Upper lobe of right lung (tissue), 1 donor: Measurements from ENCODE around the gene TMEM51. TPM values are rescaled to one million over a fixed set of nuclear protein-coding genes. Genes with fewer than 3 reads are reported as not detected.
A peak's percentile ranks its signal among the peaks of the same experiment; 100 is the strongest.

Source experiments
- ATAC-seq: fragments of 200-7000 bp; cut with Tn5 transposase; one replicate; pipeline ENCODE4 v1.9.1; 2020; ENCODE audit warnings: mild to moderate bottlenecking, moderate library complexity
- DNase-seq: peaks from one replicate; pipeline ENCODE4 v3.0.0-alpha.2; 2020
- H3K27ac ChIP-seq: fragments of 200-600 bp; one replicate; pipeline ENCODE4 v1.8.0; 2022
- H3K27me3 ChIP-seq: fragments of 200-600 bp; one replicate; pipeline ENCODE4 v1.8.0; 2022; ENCODE audit warnings: mild to moderate bottlenecking
- H3K36me3 ChIP-seq: fragments of 200-600 bp; one replicate; pipeline ENCODE4 v1.8.0; 2022
- H3K4me1 ChIP-seq: fragments of 200-600 bp; one replicate; pipeline ENCODE4 v1.8.0; 2022
- H3K4me3 ChIP-seq: fragments of 200-600 bp; one replicate; pipeline ENCODE4 v1.8.0; 2022; ENCODE audit warnings: mild to moderate bottlenecking
- H3K9me3 ChIP-seq: fragments of 200-600 bp; one replicate; pipeline ENCODE4 v1.8.0; 2022
- CTCF ChIP-seq: fragments of 200-600 bp; IDR thresholded peaks from one replicate; pipeline ENCODE4 v1.8.0; 2022; ENCODE audit warnings: antibody characterized with exemption
- intact Hi-C: fragments of 100-400 bp; cut with DNase I; formaldehyde crosslinking; loops from one replicate; pipeline ENCODE4 v1.11.0; 2022
- total RNA-seq: library from RNA; stranded (reverse); fragmentation: NEBNext Ultra II Directional; extraction: Animal tissue kit (Norgen Biotek cat#: 25700); gene quantifications from one replicate; pipeline ENCODE4 v1.2.1, GENCODE V29; 2021
- donor health status: DM: no; HTN: yes; CAD: no; lungs with severe emphysema.

TMEM51 gene
- total RNA-seq, 1 donor from 2014 or later = 14.7 TPM

- Histone ChIP-seq H3K9me3 (no peaks in the 10 kb centered on the region), H3K36me3 (no peaks in the 10 kb centered on the region), H3K4me3 (no peak overlapping the region), H3K4me1 (no peaks in the 10 kb centered on the region), H3K27ac (no peak overlapping the region), H3K27me3 (no peaks in the 10 kb centered on the region)
- ATAC-seq = peak; percentile 20
- intact Hi-C loops = no loop called here
- no peak for TF ChIP-seq CTCF
- DNase-seq = no peak
These were observed 7.3 kb upstream of the TMEM51 start for GRCh38 chr1:15146142-15146680.

GRCh38 chr1:15146971-15147376, 6.6 kb upstream of the TMEM51 start:
- DNase-seq (no peak), ATAC-seq (peak; percentile 67)
- peaks cover 4% of the 10 kb centered on the region for H3K4me1 ChIP-seq
- no peaks in the 10 kb centered on the region for H3K27me3 ChIP-seq
- no peak overlapping the region for H3K4me3 ChIP-seq
- no peaks in the 10 kb centered on the region for H3K9me3 ChIP-seq
- H3K36me3 ChIP-seq = no peaks in the 10 kb centered on the region
- TF ChIP-seq CTCF = no peak
- intact Hi-C loops = no loop called here
- no peak overlapping the region for H3K27ac ChIP-seq

- DNase-seq (no peak), ATAC-seq (no peak)
- Histone ChIP-seq H3K4me1 (peaks cover 7% of the 10 kb centered on the region), H3K36me3 (no peaks in the 10 kb centered on the region), H3K27ac (no peak overlapping the region), H3K4me3 (no peak overlapping the region), H3K9me3 (no peaks in the 10 kb centered on the region), H3K27me3 (no peaks in the 10 kb centered on the region)
- intact Hi-C loops = no loop called here
- no peak for TF ChIP-seq CTCF
These were observed 5.5 kb upstream of the TMEM51 start for GRCh38 chr1:15148004-15148403.

GRCh38 chr1:15148475-15148874, 5.1 kb upstream of the TMEM51 start:
- intact Hi-C loops = no loop called here
- no peak for TF ChIP-seq CTCF

GRCh38 chr1:15148941-15149340, 4.6 kb upstream of the TMEM51 start:
- intact Hi-C loops = no loop called here
- DNase-seq (no peak), ATAC-seq (no peak)
- Histone ChIP-seq H3K9me3 (no peaks in the 10 kb centered on the region), H3K27ac (no peak overlapping the region), H3K36me3 (no peaks in the 10 kb centered on the region), H3K4me3 (no peak overlapping the region), H3K27me3 (no peaks in the 10 kb centered on the region), H3K4me1 (peaks cover 7% of the 10 kb centered on the region)
- no peak for TF ChIP-seq CTCF

More at GRCh38 chr1:15148475-15148874, 5.1 kb upstream of the TMEM51 start:
- H3K9me3 ChIP-seq = no peaks in the 10 kb centered on the region
- peaks cover 7% of the 10 kb centered on the region for H3K4me1 ChIP-seq
- no peak overlapping the region for H3K4me3 ChIP-seq
- no peak overlapping the region for H3K27ac ChIP-seq
- DNase-seq (no peak), ATAC-seq (no peak)
- H3K36me3 ChIP-seq = no peaks in the 10 kb centered on the region
- H3K27me3 ChIP-seq = no peaks in the 10 kb centered on the region

GRCh38 chr1:15150376-15150775, 3.2 kb upstream of the TMEM51 start:
- no peaks in the 10 kb centered on the region for H3K27me3 ChIP-seq
- no peak overlapping the region for H3K27ac ChIP-seq
- intact Hi-C loops = loop anchor here (10.0 kb wide), 1 partner anchor 124 kb away; no protein-coding TSS in a partner anchor
- TF ChIP-seq CTCF = no peak
- no peaks in the 10 kb centered on the region for H3K36me3 ChIP-seq
- H3K4me3 ChIP-seq = no peak overlapping the region
- peaks cover 7% of the 10 kb centered on the region for H3K4me1 ChIP-seq
- DNase-seq (no peak), ATAC-seq (no peak)
- H3K9me3 ChIP-seq = no peaks in the 10 kb centered on the region
